Measurements from ENCODE around the gene DCBLD2. TPM values are rescaled to one million over a fixed set of nuclear protein-coding genes. Genes with fewer than 3 reads are reported as not detected.

DCBLD2 gene
- polyA plus RNA-seq, 3 donors, result 0.17 to 1.1 (median 0.45) TPM

DNA sequence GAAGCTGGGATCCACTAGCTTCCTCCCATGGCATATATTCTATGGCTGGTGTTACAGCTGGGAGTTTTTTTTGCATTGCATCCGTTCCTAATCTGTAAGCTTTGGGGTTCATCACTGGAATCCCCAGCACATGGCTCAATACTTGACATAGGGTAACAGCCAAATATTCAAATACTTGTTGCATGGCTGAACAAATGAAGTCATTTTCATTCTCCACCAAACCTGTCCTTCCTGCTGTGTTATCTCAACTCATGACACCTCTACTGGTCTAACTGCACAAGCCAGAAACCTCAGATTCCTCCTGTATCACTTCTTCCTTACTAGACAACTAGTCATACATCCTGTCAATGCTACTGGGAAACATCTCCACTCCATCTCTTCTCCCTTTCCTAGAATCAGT lies 95.0 kb downstream of the DCBLD2 start:
- Histone ChIP-seq H3K9me3 (replicated peaks in 1 of 2; ENCODE audit: control insufficient read depth in 1 of 2, insufficient read depth in 1 of 2, low read length in 2 of 2) (no peaks in the 10 kb centered on the region), H2AFZ (ENCODE audit: insufficient read depth, low read depth, low read length, poor library complexity, severe bottlenecking) (no peak overlapping the region), H3K4me3 (replicated peaks in 1 of 3; ENCODE audit: low read depth in 2 of 3, low read length in 3 of 3) (no peak overlapping the region), H3K27ac (ENCODE audit: low read depth in 1 of 2, low read length in 2 of 2) (no peak overlapping the region), H3K4me1 (ENCODE audit: control insufficient read depth in 1 of 2, insufficient read depth in 2 of 2, low read length in 2 of 2) (peaks cover 18 to 20% of the 10 kb centered on the region in 2 donors), H3K27me3 (ENCODE audit: control insufficient read depth in 2 of 2, insufficient read depth in 2 of 2, low read length in 2 of 2) (no peaks in the 10 kb centered on the region), H3K79me2 (ENCODE audit: insufficient read depth, low read length) (no peaks in the 10 kb centered on the region), H3K4me2 (replicated peaks; ENCODE audit: extremely low read depth, low read length, poor library complexity, severe bottlenecking) (no peak overlapping the region), H4K20me1 (ENCODE audit: insufficient read depth, low read length) (no peaks in the 10 kb centered on the region), H3K36me3 (replicated peaks in 1 of 2; ENCODE audit: control insufficient read depth in 1 of 2, insufficient read depth in 2 of 2, low read length in 2 of 2) (no peaks in the 10 kb centered on the region), H3K9ac (ENCODE audit: insufficient read depth, low read length, poor library complexity, severe bottlenecking) (no peak overlapping the region)
- Mint-ChIP-seq H3K4me1 (peaks cover 22% of the 10 kb centered on the region), H3K36me3 (peaks cover 0 to 5% of the 10 kb centered on the region in 2 donors), H3K27ac (peak overlapping the region in 1 of 7 donors; percentile 24), H3K4me3 (no peak overlapping the region), H3K9me3 (peaks cover 0 to 3% (median 0%) of the 10 kb centered on the region in 7 donors), H3K27me3 (ENCODE audit: low read depth in 3 of 3) (no peaks in the 10 kb centered on the region)
- no peak for DNase-seq
- intact Hi-C loops (cut with micrococcal nuclease), result no loop called here
- WGBS (ENCODE audit: insufficient coverage), result 100% methylated on average over 1 of the region's 1 CpG
- TF ChIP-seq CTCF (IDR thresholded peaks at IDR 0.05), result no peak

- Histone ChIP-seq H3K36me3 (replicated peaks in 1 of 2; ENCODE audit: control insufficient read depth in 1 of 2, insufficient read depth in 2 of 2, low read length in 2 of 2) (no peaks in the 10 kb centered on the region), H3K27ac (ENCODE audit: low read depth in 1 of 2, low read length in 2 of 2) (no peak overlapping the region), H3K79me2 (ENCODE audit: insufficient read depth, low read length) (no peaks in the 10 kb centered on the region), H3K4me2 (replicated peaks; ENCODE audit: extremely low read depth, low read length, poor library complexity, severe bottlenecking) (no peak overlapping the region), H3K4me1 (ENCODE audit: control insufficient read depth in 1 of 2, insufficient read depth in 2 of 2, low read length in 2 of 2) (peaks cover 9 to 11% of the 10 kb centered on the region in 2 donors), H3K4me3 (replicated peaks in 1 of 3; ENCODE audit: low read depth in 2 of 3, low read length in 3 of 3) (no peak overlapping the region), H4K20me1 (ENCODE audit: insufficient read depth, low read length) (no peaks in the 10 kb centered on the region), H3K9me3 (replicated peaks in 1 of 2; ENCODE audit: control insufficient read depth in 1 of 2, insufficient read depth in 1 of 2, low read length in 2 of 2) (no peaks in the 10 kb centered on the region), H2AFZ (ENCODE audit: insufficient read depth, low read depth, low read length, poor library complexity, severe bottlenecking) (no peak overlapping the region), H3K27me3 (ENCODE audit: control insufficient read depth in 2 of 2, insufficient read depth in 2 of 2, low read length in 2 of 2) (no peaks in the 10 kb centered on the region), H3K9ac (ENCODE audit: insufficient read depth, low read length, poor library complexity, severe bottlenecking) (no peak overlapping the region)
- Mint-ChIP-seq H3K4me1 (peaks cover 14% of the 10 kb centered on the region), H3K4me3 (no peak overlapping the region), H3K27me3 (ENCODE audit: low read depth in 3 of 3) (no peaks in the 10 kb centered on the region), H3K9me3 (peaks cover 0 to 3% (median 0%) of the 10 kb centered on the region in 7 donors), H3K27ac (no peak overlapping the region), H3K36me3 (peaks cover 0 to 5% of the 10 kb centered on the region in 2 donors)
- no peak for DNase-seq
- intact Hi-C loops (cut with micrococcal nuclease), result no loop called here
- WGBS (ENCODE audit: insufficient coverage), result 100% methylated on average over 4 of the region's 6 CpGs
- TF ChIP-seq CTCF (IDR thresholded peaks at IDR 0.05), result no peak
These were observed 95.9 kb downstream of the DCBLD2 start for GRCh38 chr3:98805571-98805970.

All from CD14-positive monocyte (primary cell).